ENCODE results near the gene SLC6A11.

Gene SLC6A11

DNA sequence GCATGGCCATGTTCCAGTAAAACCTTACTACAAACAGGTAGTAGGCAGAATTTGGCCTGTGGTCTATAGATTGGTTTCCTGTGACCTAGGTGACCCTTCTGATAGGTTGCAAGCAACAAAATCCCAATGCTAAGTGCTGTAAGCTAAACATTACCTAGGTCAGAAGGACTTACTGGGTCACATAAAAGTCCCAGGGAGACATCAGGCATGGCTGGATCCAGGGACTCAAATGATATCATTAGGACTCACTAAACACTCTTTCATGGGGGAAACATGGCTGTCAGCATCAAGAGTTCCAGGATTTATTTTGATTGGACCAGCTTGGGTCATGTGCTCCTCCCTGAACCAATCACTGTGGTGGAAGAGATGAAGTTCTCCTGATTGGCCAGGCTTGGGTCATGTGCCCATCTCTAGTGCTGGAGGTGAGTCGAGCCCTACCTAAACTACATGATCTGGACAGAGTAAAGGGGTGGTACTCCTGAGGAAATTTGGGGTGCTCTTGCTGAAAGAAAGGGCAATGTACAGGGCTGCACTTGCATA, 159.7 kb downstream of the SLC6A11 start:
- Histone ChIP-seq H3K27me3 (ENCODE audit: control insufficient read depth, insufficient read depth, low read length) (peaks cover 2% of the 10 kb centered on the region), H3K27ac (ENCODE audit: low read depth, low read length) (no peak overlapping the region), H3K9ac (ENCODE audit: low read length) (no peak overlapping the region), H3K4me1 (ENCODE audit: control insufficient read depth, insufficient read depth, low read length) (no peaks in the 10 kb centered on the region), H3K4me3 (ENCODE audit: low read length) (no peak overlapping the region), H3K36me3 (ENCODE audit: control insufficient read depth, insufficient read depth, low read length) (no peaks in the 10 kb centered on the region)

GRCh38 chr3:10976770-10977169, 160.7 kb downstream of the SLC6A11 start:
- Histone ChIP-seq H3K4me1 (ENCODE audit: control insufficient read depth, insufficient read depth, low read length) (no peaks in the 10 kb centered on the region), H3K27ac (ENCODE audit: low read depth, low read length) (no peak overlapping the region), H3K36me3 (ENCODE audit: control insufficient read depth, insufficient read depth, low read length) (no peaks in the 10 kb centered on the region), H3K27me3 (ENCODE audit: control insufficient read depth, insufficient read depth, low read length) (no peaks in the 10 kb centered on the region), H3K4me3 (ENCODE audit: low read length) (no peak overlapping the region), H3K9ac (ENCODE audit: low read length) (no peak overlapping the region)

- Histone ChIP-seq H3K9ac (ENCODE audit: low read length) (no peak overlapping the region), H3K27me3 (ENCODE audit: control insufficient read depth, insufficient read depth, low read length) (no peaks in the 10 kb centered on the region), H3K36me3 (ENCODE audit: control insufficient read depth, insufficient read depth, low read length) (no peaks in the 10 kb centered on the region), H3K4me3 (ENCODE audit: low read length) (no peak overlapping the region), H3K27ac (ENCODE audit: low read depth, low read length) (no peak overlapping the region), H3K4me1 (ENCODE audit: control insufficient read depth, insufficient read depth, low read length) (no peaks in the 10 kb centered on the region)
These were observed 162.0 kb downstream of the SLC6A11 start for GRCh38 chr3:10977892-10978510.

GRCh38 chr3:10978956-10979355, 162.9 kb downstream of the SLC6A11 start:
- H3K4me3 ChIP-seq (ENCODE audit: low read length) = no peak overlapping the region
- no peak overlapping the region for H3K27ac ChIP-seq (ENCODE audit: low read depth, low read length)
- no peaks in the 10 kb centered on the region for H3K36me3 ChIP-seq (ENCODE audit: control insufficient read depth, insufficient read depth, low read length)
- H3K4me1 ChIP-seq (ENCODE audit: control insufficient read depth, insufficient read depth, low read length) = no peaks in the 10 kb centered on the region
- no peak overlapping the region for H3K9ac ChIP-seq (ENCODE audit: low read length)
- no peaks in the 10 kb centered on the region for H3K27me3 ChIP-seq (ENCODE audit: control insufficient read depth, insufficient read depth, low read length)

DNA sequence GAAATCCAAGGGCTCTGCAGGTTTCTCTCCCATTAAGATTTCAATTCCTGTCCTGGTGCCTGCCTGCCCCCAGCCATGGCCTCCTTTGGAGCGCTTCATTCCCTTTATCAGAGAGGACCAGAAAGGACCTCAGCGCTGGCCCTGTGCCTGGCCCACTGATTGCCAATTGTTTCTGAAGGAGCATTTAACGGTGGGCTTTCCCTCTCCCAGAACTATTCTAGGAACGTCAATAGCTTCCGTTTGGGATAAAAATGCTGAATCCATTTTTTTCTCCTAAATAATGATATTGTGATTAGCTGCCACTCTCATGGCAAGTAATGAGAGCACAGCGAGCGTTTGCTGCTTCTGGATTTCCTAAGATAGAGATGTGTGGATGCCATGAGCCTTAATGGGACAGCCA, 164.3 kb downstream of the SLC6A11 start:
- H3K4me1 ChIP-seq (ENCODE audit: control insufficient read depth, insufficient read depth, low read length) = no peaks in the 10 kb centered on the region
- no peaks in the 10 kb centered on the region for H3K27me3 ChIP-seq (ENCODE audit: control insufficient read depth, insufficient read depth, low read length)
- H3K9ac ChIP-seq (ENCODE audit: low read length) = no peak overlapping the region
- no peaks in the 10 kb centered on the region for H3K36me3 ChIP-seq (ENCODE audit: control insufficient read depth, insufficient read depth, low read length)
- no peak overlapping the region for H3K27ac ChIP-seq (ENCODE audit: low read depth, low read length)
- H3K4me3 ChIP-seq (ENCODE audit: low read length) = no peak overlapping the region

GRCh38 chr3:10981031-10981430, 165.0 kb downstream of the SLC6A11 start:
- H3K27ac ChIP-seq (ENCODE audit: low read depth, low read length) = no peak overlapping the region
- no peaks in the 10 kb centered on the region for H3K4me1 ChIP-seq (ENCODE audit: control insufficient read depth, insufficient read depth, low read length)
- no peak overlapping the region for H3K4me3 ChIP-seq (ENCODE audit: low read length)
- no peaks in the 10 kb centered on the region for H3K27me3 ChIP-seq (ENCODE audit: control insufficient read depth, insufficient read depth, low read length)
- no peaks in the 10 kb centered on the region for H3K36me3 ChIP-seq (ENCODE audit: control insufficient read depth, insufficient read depth, low read length)
- no peak overlapping the region for H3K9ac ChIP-seq (ENCODE audit: low read length)

GRCh38 chr3:10981961-10982360, 165.9 kb downstream of the SLC6A11 start:
- no peak overlapping the region for H3K27ac ChIP-seq (ENCODE audit: low read depth, low read length)
- H3K9ac ChIP-seq (ENCODE audit: low read length) = no peak overlapping the region
- no peaks in the 10 kb centered on the region for H3K36me3 ChIP-seq (ENCODE audit: control insufficient read depth, insufficient read depth, low read length)
- no peaks in the 10 kb centered on the region for H3K4me1 ChIP-seq (ENCODE audit: control insufficient read depth, insufficient read depth, low read length)
- no peak overlapping the region for H3K4me3 ChIP-seq (ENCODE audit: low read length)
- H3K27me3 ChIP-seq (ENCODE audit: control insufficient read depth, insufficient read depth, low read length) = peaks cover 2% of the 10 kb centered on the region

GRCh38 chr3:10982782-10983181, 166.8 kb downstream of the SLC6A11 start:
- H3K27ac ChIP-seq (ENCODE audit: low read depth, low read length) = no peak overlapping the region
- no peak overlapping the region for H3K4me3 ChIP-seq (ENCODE audit: low read length)
- no peaks in the 10 kb centered on the region for H3K4me1 ChIP-seq (ENCODE audit: control insufficient read depth, insufficient read depth, low read length)
- peaks cover 2% of the 10 kb centered on the region for H3K27me3 ChIP-seq (ENCODE audit: control insufficient read depth, insufficient read depth, low read length)
- H3K9ac ChIP-seq (ENCODE audit: low read length) = peak overlapping the region; percentile 35
- no peaks in the 10 kb centered on the region for H3K36me3 ChIP-seq (ENCODE audit: control insufficient read depth, insufficient read depth, low read length)

- peaks cover 2% of the 10 kb centered on the region for H3K27me3 ChIP-seq (ENCODE audit: control insufficient read depth, insufficient read depth, low read length)
- H3K36me3 ChIP-seq (ENCODE audit: control insufficient read depth, insufficient read depth, low read length) = no peaks in the 10 kb centered on the region
- H3K4me3 ChIP-seq (ENCODE audit: low read length) = no peak overlapping the region
- H3K9ac ChIP-seq (ENCODE audit: low read length) = no peak overlapping the region
- no peak overlapping the region for H3K27ac ChIP-seq (ENCODE audit: low read depth, low read length)
- H3K4me1 ChIP-seq (ENCODE audit: control insufficient read depth, insufficient read depth, low read length) = no peaks in the 10 kb centered on the region
These were observed 167.3 kb downstream of the SLC6A11 start for GRCh38 chr3:10983219-10983916.

DNA sequence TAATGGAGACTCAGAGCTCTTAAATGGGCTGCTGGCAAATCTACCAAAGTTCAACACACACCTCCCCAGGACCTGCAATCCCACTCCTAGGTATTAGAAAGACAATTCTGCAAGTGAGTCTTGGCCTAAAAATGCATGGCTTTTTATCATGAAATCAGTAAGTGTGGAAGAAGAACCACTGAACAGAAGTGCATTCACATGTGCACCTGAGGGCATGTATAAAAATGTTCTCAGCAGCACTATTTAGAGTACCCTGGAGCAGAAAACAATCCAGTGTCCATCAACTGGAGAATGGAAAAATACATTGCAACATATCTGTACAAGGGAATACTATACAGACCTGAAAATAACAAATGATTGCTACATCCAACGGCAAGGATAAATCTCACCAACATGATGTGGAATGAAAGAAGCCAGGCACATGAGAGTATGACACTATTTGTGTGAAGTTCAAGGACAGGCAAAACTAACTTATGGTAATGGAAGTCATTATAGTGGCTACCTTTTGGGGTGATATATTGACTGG, 168.4 kb downstream of the SLC6A11 start:
- H3K4me1 ChIP-seq (ENCODE audit: control insufficient read depth, insufficient read depth, low read length) = no peaks in the 10 kb centered on the region
- H3K27me3 ChIP-seq (ENCODE audit: control insufficient read depth, insufficient read depth, low read length) = peaks cover 2% of the 10 kb centered on the region
- no peaks in the 10 kb centered on the region for H3K36me3 ChIP-seq (ENCODE audit: control insufficient read depth, insufficient read depth, low read length)
- H3K4me3 ChIP-seq (ENCODE audit: low read length) = no peak overlapping the region
- H3K9ac ChIP-seq (ENCODE audit: low read length) = no peak overlapping the region
- H3K27ac ChIP-seq (ENCODE audit: low read depth, low read length) = no peak overlapping the region

DNA sequence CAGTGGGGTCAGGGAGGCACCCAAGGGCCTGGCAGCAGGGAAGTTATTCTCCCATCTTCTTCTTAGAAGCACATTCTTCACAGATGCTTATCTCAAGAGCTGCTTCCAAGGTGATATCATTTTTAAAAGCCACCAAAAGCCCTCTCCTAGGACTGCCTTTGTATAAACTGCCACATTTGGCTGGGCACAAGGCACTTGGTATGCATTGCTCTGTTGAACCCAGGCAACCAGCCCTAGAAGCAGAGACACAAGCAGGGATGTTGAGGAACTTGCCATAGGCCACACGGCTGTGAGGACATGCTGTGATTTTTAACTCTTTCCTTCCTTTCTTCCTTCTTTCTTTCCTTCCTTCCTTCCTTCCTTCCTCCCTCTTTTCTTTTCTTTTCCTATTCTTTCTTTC, 169.2 kb downstream of the SLC6A11 start:
- Histone ChIP-seq H3K27me3 (ENCODE audit: control insufficient read depth, insufficient read depth, low read length) (peaks cover 2% of the 10 kb centered on the region), H3K36me3 (ENCODE audit: control insufficient read depth, insufficient read depth, low read length) (no peaks in the 10 kb centered on the region), H3K4me3 (ENCODE audit: low read length) (no peak overlapping the region), H3K4me1 (ENCODE audit: control insufficient read depth, insufficient read depth, low read length) (no peaks in the 10 kb centered on the region), H3K27ac (ENCODE audit: low read depth, low read length) (no peak overlapping the region), H3K9ac (ENCODE audit: low read length) (no peak overlapping the region)

DNA sequence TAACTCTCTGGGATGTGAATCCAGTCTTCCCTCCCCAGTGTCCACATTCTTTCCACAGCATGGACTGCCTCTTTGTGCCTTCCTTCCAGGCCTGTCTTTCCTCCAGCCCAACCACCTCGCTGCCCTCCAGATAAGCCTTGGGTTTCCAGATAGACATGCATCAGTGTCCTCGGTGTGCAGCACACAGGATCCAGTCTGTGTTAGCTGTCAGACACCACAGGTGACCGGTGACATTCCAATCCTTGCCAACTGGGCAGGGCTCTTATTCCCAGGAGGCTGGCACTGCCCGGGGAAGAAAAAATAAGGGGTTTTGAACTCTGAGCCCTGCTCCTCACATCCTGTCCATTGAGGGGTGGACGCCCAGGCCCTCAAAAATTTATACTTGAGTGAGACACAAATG, 170.6 kb downstream of the SLC6A11 start:
- peaks cover 2% of the 10 kb centered on the region for H3K27me3 ChIP-seq (ENCODE audit: control insufficient read depth, insufficient read depth, low read length)
- H3K4me1 ChIP-seq (ENCODE audit: control insufficient read depth, insufficient read depth, low read length) = no peaks in the 10 kb centered on the region
- no peaks in the 10 kb centered on the region for H3K36me3 ChIP-seq (ENCODE audit: control insufficient read depth, insufficient read depth, low read length)
- no peak overlapping the region for H3K27ac ChIP-seq (ENCODE audit: low read depth, low read length)
- no peak overlapping the region for H3K4me3 ChIP-seq (ENCODE audit: low read length)
- H3K9ac ChIP-seq (ENCODE audit: low read length) = no peak overlapping the region
